ENCODE measurements around the gene F2R.
"Not testable (repeated sequence)": the region's sequence is repeated elsewhere in the genome, so short reads cannot be mapped to it uniquely, and the experiment has no call there.

F2R gene

GRCh38 chr5:76776391-76776790, 60.5 kb downstream of the F2R start:
- no peak for ATAC-seq
- no peak for TF ChIP-seq PATZ1 (CRISPR knock-in tag; IDR thresholded peaks at IDR 0.05; ENCODE audit: borderline replicate concordance)
- TF ChIP-seq TSHZ2 (CRISPR knock-in tag; IDR thresholded peaks at IDR 0.05): no peak
- TF ChIP-seq TCF4 (CRISPR knock-in tag; IDR thresholded peaks at IDR 0.05; ENCODE audit: borderline replicate concordance): no peak
- TF ChIP-seq CREB5 (CRISPR knock-in tag; IDR thresholded peaks at IDR 0.05; ENCODE audit: low read depth): no peak
- no peak for TF ChIP-seq ZC3H10 (CRISPR knock-in tag; IDR thresholded peaks at IDR 0.05)
- no peak for TF ChIP-seq ISL1 (CRISPR knock-in tag; IDR thresholded peaks at IDR 0.05)
- TF ChIP-seq ZNF8 (CRISPR knock-in tag; IDR thresholded peaks at IDR 0.05): no peak
- no peak for TF ChIP-seq ARNTL (CRISPR knock-in tag; IDR thresholded peaks at IDR 0.05; ENCODE audit: borderline replicate concordance, low read depth)
- TF ChIP-seq OSR1 (CRISPR knock-in tag; IDR thresholded peaks at IDR 0.05): no peak
- no peak for TF ChIP-seq BACH2 (CRISPR knock-in tag; IDR thresholded peaks at IDR 0.05; ENCODE audit: borderline replicate concordance)
- no peak for TF ChIP-seq SNAI2 (CRISPR knock-in tag; IDR thresholded peaks at IDR 0.05)
- TF ChIP-seq ZFP30 (CRISPR knock-in tag; IDR thresholded peaks at IDR 0.05): no peak
- no peak for TF ChIP-seq ZFP3 (CRISPR knock-in tag; IDR thresholded peaks at IDR 0.05)

GRCh38 chr5:76780616-76781015, 64.7 kb downstream of the F2R start:
- not testable (repeated sequence) for ATAC-seq

- no peak for ATAC-seq
- TF ChIP-seq RARB (CRISPR knock-in tag; IDR thresholded peaks at IDR 0.05): no peak
Observed at GRCh38 chr5:76781775-76782174, 65.8 kb downstream of the F2R start.

- TF ChIP-seq ISL1 (CRISPR knock-in tag; IDR thresholded peaks at IDR 0.05) (no peak), TSHZ2 (CRISPR knock-in tag; IDR thresholded peaks at IDR 0.05) (no peak), ZNF8 (CRISPR knock-in tag; IDR thresholded peaks at IDR 0.05) (no peak), PATZ1 (CRISPR knock-in tag; IDR thresholded peaks at IDR 0.05; ENCODE audit: borderline replicate concordance) (no peak), ZFP3 (CRISPR knock-in tag; IDR thresholded peaks at IDR 0.05) (no peak), RARB (CRISPR knock-in tag; IDR thresholded peaks at IDR 0.05) (no peak), ARNTL (CRISPR knock-in tag; IDR thresholded peaks at IDR 0.05; ENCODE audit: borderline replicate concordance, low read depth) (no peak), TOX (CRISPR knock-in tag; IDR thresholded peaks at IDR 0.05; ENCODE audit: borderline replicate concordance) (no peak), ZNF70 (CRISPR knock-in tag; IDR thresholded peaks at IDR 0.05) (no peak), PPARA (CRISPR knock-in tag; IDR thresholded peaks at IDR 0.05; ENCODE audit: borderline replicate concordance) (no peak), OSR1 (CRISPR knock-in tag; IDR thresholded peaks at IDR 0.05) (no peak), SNAI2 (CRISPR knock-in tag; IDR thresholded peaks at IDR 0.05) (no peak), ESRRG (CRISPR knock-in tag; IDR thresholded peaks at IDR 0.05) (no peak), CSRNP3 (CRISPR knock-in tag; IDR thresholded peaks at IDR 0.05) (no peak), POU6F1 (CRISPR knock-in tag; IDR thresholded peaks at IDR 0.05; ENCODE audit: borderline replicate concordance, low read depth) (no peak), CSDC2 (CRISPR knock-in tag; IDR thresholded peaks at IDR 0.05) (no peak), ZC3H10 (CRISPR knock-in tag; IDR thresholded peaks at IDR 0.05) (no peak), ZNF565 (CRISPR knock-in tag; conservative IDR thresholded peaks at IDR 0.05; ENCODE audit: low read depth) (no peak), ZFP30 (CRISPR knock-in tag; IDR thresholded peaks at IDR 0.05) (no peak)
- no peak for ATAC-seq
Observed at GRCh38 chr5:76782444-76782843, 66.5 kb downstream of the F2R start.

Measured in SK-N-SH treated with all-trans-retinoic acid at 6 μM for 48 hours (cell line).